ENCODE results near the gene VASH1. TPM values are rescaled to one million over a fixed set of nuclear protein-coding genes. Genes with fewer than 3 reads are reported as not detected.
A peak's percentile ranks its signal among the peaks of the same experiment; 100 is the strongest.

VASH1 gene
- total RNA-seq, 1 donor from 2014 or later, result 18.4 TPM

DNA sequence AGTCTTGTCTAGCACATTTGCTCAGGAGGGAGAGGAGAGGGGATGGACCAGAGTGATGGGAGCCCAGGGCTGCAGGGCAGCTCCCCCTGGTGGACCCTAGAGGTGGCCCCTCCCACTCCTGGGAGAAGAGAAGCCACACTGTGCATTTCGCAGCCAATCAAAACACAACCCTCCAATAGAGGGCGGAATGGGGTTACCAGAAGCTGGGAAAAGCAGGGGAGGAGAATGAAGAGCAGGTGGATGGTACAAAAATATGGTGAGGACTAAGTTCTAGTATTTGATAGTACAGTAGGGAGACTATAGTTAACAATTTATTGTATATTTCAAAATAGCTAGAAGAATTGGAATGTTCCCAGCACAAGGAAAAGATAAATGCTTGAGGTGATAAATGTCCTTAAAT is 23.6 kb downstream of the VASH1 start:
- DNase-seq (ENCODE audit: low spot score), result peak; percentile 63

DNA sequence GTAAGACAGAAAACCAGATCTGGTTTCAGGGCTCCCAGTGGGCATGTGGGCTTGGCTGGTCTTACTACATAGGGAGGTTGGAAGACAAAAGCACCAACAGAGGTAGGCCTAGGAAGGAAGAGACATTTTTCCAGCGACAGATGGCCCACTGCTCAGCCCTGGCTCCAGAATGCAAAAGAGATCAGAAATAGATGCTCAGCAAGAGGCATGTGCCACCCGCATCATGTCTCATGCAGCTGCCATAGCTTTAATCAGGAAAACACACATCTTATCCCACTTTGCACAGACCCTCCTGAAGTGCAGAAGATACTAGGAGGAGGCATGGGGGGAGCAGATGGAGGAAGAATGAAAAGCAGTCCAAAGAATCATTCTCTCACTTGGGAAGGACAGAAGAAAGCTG is 25.3 kb downstream of the VASH1 start:
- no peak for DNase-seq (ENCODE audit: low spot score)

DNA sequence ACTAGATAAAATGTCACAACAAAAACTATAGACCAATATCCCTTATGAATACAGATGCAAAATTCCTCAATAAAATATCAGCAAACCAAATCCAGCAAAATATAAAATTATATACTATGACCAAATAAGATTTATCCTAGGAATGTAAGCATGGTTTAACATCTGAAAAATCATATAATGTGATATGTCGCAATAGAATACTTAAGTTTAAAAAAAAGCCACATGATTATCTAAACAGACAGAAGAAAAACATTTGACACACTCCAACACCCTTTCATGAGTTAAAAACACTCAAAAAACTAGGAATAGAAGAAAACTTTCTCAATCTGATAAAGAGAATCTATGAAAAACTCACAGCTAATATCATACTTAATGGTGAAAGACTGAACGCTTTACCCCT is 31.2 kb downstream of the VASH1 start:
- DNase-seq (ENCODE audit: low spot score), result no peak

DNA sequence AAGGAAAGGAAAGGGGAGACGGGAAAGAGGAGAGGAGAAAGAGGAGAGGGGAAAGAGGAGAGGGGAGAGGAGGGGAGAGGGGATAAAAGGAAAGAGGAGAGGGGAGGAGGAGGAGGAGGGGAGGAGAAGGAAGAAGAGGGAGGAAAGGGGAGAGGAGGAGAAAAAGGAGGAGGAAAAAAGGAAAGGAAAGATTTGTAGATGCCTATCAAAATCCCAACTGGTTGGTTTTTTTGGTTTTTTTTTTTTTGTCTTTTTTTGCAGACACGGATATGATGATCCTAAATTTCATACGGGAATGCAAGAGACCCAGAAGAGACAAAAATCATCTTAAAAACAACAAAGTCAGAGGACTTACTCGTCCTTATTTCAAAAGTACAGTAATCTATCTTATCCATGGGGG is 32.1 kb downstream of the VASH1 start:
- no peak for DNase-seq (ENCODE audit: low spot score)

DNA sequence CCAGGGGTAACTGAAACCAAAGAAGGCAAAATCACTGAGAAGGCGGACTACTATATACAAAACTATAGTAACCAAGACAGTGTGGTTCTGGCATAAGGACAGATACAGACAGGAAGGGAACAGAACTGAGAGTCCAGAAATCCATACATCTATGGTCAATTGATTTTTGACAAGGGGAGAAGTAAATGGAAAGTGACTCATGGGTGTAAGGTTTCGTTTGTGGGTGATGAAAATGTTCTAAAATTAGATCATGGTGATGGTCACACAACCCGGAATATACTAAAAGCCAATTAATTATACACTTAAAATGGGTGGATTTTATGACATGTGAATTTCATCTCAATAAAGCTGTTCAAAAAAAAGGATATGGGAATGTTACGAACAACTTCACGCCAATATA is 32.7 kb downstream of the VASH1 start:
- no peak for DNase-seq (ENCODE audit: low spot score)

DNA sequence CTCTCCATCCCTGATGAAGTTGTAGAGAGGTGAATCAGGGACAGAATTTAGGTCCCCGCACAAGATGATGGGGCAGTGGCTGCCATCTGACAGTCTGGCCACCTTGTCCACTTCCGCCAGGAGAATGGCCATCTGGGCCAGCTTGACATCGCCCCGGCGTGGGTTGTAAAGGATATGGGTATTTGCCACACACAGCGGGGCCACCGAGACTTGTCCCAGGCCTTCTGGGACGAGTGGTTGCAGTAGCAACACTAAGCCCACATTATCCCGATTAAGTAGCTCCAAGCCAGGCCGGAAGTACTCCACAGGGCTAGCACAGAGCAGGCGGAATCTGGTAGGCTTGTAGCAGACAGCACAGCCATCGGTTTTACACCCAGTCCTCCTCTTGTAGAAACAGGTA is 45.2 kb downstream of the VASH1 start:
- DNase-seq (ENCODE audit: low spot score), result no peak

DNA sequence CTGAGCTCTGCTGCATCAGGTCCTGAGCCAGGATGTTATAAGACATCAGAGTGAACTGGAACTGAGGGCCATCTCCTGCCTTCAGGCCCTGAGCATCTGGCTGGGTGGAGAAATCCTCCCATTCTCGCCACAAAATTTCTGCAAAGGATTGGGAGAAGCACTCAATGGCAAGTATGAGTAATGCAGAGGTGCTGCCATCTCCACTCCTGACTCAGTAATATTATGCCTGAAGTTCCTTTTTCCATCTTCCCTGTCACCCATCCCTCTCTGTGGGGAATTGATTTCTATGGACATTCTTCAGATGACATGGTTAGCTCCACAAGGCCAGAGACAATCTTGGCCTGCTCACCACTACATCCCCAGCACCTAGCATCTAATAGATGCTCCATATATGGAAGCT is 46.7 kb downstream of the VASH1 start:
- no peak for DNase-seq (ENCODE audit: low spot score)

DNA sequence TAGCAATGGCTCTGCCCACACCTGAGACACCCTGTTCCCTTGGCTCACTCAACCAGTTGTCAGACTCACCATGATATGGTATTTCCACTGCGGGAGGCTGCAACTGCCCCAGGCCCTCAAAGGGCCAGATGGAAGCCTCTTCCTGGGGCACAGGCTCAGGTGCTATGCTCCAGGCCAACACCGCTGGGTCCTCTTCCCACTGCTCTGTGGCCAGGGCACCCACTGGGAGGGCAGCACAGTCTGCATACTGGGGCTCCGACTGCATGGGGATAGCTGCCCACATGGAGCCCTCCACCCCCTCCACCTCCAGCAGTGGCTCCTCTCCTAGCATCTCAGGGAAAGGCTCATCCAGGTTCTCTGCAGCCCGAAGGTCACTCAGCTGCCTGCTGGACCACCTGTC is 47.7 kb downstream of the VASH1 start:
- DNase-seq (ENCODE audit: low spot score), result no peak

DNA sequence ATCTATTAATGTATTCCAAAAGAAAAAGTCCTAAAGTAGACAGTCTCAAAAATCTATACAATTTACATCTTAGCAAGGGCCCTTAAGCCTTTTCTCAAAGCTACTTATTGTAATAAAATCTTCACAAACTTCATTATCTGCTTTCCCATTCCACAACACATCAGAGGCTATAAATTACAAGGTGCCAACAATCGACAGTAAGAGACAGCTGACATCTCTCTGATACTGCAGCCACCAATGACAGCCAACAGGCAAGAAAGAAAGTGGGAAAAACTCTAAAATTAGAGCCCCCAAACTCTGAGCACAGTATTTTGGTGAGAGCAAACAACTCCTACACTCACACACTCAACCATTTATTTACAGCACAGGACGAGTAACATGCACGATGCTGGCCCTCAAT is 49.3 kb downstream of the VASH1 start:
- DNase-seq (ENCODE audit: low spot score), result no peak

DNA sequence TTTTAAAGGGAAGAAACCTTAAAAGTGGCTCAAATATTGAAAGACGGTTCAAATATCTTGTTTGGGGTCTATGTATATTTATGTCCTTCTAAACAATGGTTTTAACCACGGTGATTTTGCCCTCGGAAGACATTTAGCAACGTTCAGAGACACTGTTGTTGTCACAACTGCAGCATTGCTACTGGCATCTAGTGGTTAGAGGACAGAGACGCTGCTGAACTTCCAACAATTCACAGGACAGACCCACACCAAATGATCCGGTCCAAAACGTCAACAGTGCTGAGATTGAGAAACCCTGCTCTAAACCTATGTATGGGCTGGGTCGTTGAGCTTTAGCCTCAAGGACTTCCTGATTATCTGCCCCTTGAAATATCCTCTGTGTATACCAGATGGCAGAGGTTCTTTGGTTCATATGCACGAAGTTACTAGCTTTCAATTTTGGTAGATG is 49.7 kb downstream of the VASH1 start:
- no peak for DNase-seq (ENCODE audit: low spot score)

DNA sequence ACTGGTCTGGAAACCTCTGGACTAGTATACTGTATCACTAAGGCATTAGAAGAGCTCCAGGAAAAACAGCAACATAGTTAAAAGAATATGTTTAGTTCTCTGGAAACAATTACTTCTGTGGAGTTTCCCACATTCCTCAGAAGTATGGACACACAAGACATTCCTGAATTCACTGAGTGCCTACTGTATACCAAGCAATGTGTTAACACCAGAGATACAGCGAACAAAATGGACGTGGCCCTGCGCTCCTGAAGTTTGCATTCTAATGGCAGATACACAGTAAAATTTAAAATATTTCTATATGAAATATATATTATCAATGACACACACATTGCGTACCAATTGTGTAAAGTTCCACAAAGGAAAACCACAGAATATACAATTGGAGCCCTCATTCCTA is 50.3 kb downstream of the VASH1 start:
- no peak for DNase-seq (ENCODE audit: low spot score)

DNA sequence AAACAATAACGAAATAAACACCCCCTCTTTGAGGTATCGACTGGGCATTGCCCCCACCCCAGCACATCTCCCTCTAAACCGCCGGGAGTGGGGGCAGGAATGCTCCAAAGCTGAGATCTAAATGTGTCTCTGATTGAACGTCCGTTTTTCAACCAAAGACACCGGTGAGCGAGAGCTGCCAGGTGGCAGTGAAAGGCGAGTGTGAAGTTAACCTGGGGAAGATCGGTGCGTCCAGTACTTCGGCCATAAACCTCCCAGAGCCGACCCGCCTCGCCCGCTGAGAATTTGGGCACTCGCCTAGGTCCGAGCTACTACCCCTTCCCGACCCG is 50.8 kb downstream of the VASH1 start:
- DNase-seq (ENCODE audit: low spot score), result no peak

DNA sequence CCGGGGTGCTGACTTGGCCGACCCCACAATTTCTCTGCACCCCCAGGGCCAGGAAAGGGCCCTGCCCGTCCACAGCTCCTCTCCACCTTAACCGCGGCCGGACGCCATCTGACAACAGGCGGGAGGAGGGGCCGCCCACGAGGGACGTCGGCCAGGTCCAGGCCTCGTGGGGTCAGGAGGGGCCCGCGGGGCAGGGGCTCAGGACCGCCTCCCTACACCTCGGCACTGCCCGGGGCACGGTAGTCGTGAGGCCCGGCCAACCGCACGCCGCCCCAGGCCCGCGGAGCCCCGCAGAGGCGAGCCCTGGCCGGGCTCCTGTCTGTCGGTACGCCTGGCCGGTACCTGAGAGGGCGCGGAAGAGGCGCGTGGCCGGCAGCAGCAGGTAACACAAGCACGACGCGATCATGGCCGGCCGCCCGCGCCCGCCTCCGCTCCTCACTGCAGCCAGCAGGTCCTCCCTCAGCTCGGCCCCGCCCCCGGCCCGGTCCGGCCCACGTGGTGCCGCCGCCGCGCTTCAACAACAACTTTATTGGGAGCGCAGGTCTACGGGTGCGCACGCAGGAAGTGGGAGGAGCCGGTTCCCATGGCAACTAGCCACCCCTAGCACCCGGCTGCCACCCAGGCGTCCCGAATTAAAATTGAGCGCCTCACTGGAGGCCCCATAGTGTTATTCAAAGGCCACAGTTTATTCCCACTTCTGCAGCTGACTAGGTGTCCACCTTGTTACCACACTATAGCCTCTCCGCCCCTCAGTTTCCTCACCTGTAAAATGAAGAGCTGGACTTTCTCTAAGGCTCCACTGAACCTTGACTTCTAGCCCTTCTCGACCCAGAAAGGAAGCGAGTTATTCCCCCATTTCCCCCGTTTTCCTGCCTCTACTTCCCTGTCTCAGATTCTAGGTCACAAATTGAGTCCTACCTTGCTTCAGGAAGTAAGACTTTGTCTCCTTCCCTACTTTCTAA is 51.4 kb downstream of the VASH1 start, which contains the start of gene ANGEL1:
Gene ANGEL1, minus strand, starts transcription at position 461 of the 962 bp plus-strand sequence. Its CDS starts 55 bp downstream, at position 406.
- peak; percentile 96 for DNase-seq (ENCODE audit: low spot score)

DNA sequence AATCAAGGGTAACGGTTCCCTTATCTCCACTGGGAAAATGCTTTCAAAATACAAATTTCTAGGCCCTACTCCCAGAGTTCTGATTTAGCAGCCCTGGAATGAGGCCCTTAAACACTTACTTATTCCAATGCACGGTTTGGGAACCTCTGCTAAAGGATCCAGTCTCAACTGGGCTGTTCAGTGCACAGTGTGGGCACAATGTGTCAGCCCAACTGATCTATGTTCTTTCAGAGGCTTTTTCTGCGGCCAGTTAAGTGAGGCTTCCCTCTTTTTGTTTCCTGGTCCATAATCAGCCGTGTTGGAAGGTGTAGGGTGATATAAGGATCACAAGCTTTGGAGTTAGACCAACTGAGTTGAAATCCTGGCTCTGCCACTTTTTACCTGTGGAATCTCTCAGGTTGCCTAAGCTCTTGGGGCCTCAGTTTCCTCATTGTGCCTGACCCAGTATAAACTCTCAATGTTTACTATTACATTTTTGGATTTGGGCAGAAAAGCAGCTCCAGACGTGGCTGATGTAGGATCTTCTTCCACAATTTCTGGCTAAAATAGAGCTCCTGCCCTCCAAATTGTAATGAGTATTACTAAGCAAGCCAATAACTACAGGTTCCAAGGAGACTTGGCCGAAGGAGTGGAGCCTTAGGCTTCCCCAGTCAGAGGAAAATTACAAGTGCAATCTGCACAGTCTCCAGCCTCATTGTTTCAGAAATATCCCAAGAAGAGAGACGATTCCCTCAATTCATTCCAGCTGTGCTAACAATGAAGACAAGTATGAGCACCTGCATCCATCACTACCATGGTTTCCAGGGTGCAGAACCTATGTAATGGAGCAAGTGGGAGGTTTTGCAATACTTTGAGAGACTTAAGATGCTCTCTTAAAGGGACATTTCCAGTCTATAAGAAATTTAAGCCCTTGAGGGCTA is 53.7 kb downstream of the VASH1 start:
- no peak for DNase-seq (ENCODE audit: low spot score)

DNA sequence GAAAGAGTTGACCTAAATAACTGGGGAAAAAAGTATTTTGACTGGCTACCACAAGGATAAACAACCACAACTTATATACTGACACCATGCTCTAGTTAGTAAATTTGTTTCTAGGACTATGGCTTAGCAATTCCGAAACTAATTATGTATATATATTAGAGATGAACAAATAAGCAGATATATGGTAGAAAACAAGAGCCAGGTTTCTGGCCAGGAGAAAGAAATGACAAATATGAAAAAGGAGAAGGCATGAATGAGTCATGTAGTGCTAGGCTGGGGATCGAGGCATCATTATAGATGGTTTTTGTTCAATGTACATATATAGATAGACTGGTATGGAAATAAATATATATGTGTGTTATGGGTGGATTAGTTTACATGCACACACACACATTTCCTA is 59.4 kb downstream of the VASH1 start:
- no peak for DNase-seq (ENCODE audit: low spot score)

DNA sequence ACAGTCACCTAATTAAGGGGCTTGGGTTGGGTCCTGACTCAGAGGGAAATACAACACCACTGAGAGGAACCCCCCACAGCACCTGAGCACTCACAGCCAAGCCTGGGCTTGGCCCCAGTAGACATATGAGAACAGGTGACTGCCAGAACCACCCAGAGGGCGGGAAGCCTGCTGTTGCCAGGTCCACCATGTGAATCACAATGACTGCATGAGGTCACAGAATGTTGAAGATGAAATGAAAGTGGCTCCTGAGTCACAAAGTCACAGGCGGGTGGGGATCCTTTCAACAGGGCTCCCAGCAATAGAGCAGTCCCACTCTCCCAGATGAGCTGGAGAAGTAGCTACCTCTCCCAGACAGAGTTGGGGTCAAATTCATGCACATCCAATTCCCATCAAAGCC is 64.9 kb downstream of the VASH1 start, which contains the start of gene LRRC74A:
Gene LRRC74A, plus strand, starts transcription at position 287 of the 400 bp plus-strand sequence. CDS start 290 bp downstream, outside the sequence.
- DNase-seq (ENCODE audit: low spot score), result no peak

DNA sequence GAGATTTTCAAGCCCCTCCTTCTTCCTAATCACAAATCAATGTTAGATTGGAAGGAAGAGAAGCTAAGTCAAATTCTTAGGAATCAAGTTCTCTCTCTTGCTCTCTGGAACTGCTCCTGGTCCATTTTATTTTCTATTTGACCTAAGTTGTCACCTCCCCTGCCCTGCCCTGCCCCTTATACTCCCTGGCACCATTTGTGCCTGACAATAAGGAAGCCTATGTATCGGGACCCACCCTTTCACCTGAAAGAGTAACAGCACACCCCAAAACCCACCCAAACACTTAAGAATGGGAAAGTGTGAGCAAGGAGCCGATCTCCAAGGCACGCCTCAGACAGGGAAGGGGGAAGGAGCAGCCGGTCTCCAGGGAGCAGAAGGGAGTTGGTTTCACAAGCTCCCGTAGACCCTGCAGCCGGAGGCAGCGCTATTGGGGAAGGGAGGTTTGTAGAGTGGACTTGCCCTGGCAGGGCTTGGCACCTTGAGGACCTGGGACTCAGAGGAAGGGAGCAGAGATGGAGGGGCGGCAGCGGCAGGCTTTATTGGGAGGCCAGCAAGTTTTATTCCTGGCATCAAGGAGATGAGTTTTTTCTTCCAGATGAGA is 66.5 kb downstream of the VASH1 start:
- DNase-seq (ENCODE audit: low spot score), result no peak

DNA sequence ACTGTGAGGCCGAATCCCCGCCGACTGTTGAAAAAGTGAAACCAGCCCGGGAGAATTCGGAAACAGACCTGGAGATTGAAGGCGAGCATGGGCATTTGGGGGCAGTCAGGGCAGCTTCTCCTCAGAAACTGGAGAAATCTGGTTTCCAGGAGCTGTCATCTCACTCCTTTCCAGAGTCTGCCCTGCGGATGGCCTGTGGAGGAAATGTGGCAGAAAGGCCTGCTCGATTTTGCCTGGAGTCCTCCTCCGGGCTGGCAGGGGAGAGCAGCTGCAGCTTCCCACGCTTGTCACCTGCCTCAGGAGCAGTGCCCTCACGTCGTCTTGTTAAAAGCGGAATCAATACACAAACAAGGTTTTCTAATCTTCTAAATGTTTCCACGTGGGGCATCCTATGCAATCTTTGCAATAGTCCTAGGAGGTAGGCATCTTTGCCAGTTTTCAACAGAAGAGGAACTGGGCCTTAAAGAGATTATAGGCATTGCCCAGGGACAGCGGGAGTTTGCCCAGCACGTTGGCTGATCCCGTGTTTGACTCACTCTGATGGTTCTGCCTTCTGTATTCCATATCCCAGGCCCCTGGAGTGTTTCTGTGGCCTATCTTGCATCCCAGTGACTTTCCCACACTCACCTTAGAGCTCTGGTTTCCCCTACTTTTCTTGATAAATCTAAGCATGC is 67.2 kb downstream of the VASH1 start:
- DNase-seq (ENCODE audit: low spot score), result no peak

DNA sequence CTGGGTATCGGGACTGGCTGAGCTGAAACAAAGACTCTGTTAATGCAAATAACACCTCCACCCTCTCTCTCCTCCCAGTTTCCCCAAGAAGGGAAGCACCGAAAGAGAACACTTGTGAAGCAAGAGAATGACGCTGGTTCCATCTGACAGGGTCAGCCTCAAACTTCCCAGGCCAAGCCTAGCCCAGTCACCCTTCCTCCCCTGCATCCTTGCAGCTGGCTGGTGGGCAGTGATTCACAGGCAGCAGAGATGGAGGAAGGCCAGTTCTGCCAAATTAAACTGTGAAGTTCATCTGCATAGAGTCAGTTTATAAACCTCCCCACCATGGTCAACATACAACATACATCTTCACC is 67.7 kb downstream of the VASH1 start:
- DNase-seq (ENCODE audit: low spot score), result no peak

DNA sequence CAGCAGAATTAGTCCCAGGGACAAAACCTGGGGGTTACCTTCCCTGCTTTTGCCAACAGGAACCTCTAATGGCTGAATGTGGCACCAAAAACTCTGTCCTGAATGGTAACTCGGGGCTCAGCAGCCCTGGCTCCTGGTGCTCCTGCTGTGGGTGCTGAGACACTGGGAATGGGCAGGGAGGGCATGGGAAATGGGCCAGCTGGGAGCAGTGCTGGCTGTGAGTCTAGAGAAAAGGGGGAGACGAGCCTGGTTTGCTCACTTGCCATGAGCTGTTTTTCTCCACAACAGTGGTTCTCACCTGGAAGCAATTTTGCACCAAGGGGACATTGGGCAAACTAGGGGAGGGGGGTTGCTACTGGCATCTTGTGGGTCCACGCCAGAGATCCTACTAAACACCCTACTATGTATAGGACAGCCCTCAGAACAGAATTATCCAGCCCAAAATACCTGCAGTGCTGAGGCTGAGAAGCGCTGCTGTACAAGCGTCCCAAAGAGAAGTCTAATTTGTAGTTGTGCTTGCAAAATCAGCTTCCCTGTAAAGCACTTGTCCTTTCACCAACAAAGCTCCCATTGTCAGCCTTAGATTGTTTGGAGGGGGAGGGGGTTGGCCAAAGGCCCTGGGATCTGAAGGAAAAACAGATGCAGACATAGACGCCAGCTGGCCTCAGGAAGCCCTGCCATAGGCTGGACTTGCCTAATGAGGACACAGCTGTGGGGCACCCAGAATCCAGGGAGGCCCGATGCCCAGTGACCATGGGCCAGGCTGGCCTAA is 68.6 kb downstream of the VASH1 start:
- DNase-seq (ENCODE audit: low spot score), result no peak

DNA sequence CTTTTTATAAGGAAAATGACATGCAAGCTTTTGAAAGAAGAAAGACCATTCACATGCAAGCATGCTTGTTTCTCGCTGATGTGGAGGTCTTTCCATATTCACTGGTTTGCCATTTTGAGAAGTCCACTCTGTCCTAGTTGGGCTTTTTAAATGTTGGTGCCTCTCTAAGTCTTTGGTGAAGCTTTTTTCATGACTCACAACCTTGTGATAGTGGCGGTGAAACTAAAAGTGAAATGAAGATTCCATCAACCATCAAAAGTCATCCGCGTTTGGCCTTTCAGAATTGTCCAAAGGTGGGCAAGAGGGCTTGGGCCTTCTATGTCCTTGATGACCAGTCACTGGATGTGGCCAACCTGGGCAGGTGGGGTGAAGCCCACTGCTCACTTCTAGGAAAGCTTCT is 69.3 kb downstream of the VASH1 start:
- DNase-seq (ENCODE audit: low spot score), result no peak
